Measurements from ENCODE around the gene LIMK2.
"Not testable (repeated sequence)": the region's sequence is repeated elsewhere in the genome, so short reads cannot be mapped to it uniquely, and the experiment has no call there.

Gene LIMK2

DNA sequence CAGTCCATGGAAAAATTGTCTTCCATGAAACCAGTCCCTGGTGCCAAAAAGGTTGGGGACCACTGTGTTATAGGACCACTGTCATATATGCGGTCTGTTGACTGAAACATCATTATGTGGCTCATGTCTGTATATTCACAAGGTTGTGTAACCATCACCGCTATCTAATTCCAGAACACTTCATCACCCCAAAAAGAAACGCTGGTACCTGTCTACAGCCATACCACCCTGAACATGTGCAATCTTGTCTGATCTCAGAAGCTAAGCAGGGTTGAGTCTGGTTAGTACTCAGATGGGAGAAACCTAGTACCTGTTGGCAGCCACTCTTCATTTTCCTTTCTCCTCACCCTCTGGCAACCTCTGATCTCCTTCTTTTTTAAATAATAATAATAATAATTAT, 93.1 kb downstream of the LIMK2 start:
- H3K4me3 ChIP-seq (ENCODE audit: low read length), result no peak overlapping the region

DNA sequence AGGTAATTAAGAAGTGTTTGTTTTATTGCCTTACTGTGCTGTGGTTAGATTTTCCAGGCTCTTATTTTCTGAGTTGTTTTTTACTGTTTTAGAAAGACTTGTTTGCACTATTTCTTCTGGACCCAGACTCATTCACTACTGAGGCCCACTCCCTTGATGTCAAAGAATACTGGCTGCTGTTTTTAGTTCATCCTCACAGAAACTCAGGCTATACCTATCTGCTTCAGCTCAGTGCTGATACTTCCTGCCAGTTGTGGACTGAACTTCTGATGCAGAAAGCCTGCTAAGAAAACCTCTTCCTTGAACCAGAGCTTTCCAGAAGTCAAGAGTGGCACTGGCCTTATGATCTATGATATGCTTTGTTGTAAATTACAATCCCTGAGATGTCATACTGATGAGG, 96.1 kb downstream of the LIMK2 start:
- H3K36me3 ChIP-seq (replicated peaks; ENCODE audit: low read depth, low read length), result no peaks in the 10 kb centered on the region
- H4K20me1 ChIP-seq (ENCODE audit: insufficient read depth, low read length), result no peaks in the 10 kb centered on the region
- no peaks in the 10 kb centered on the region for H3K9me3 ChIP-seq (ENCODE audit: insufficient read depth, low read length)
- H3K27ac ChIP-seq (ENCODE audit: low read length), result no peak overlapping the region
- no peak overlapping the region for H3K4me2 ChIP-seq (ENCODE audit: low read length)
- no peaks in the 10 kb centered on the region for H3K4me1 ChIP-seq (ENCODE audit: low read length)
- no peak overlapping the region for H3K4me3 ChIP-seq (ENCODE audit: low read length)
- TF ChIP-seq, protein P1, sequence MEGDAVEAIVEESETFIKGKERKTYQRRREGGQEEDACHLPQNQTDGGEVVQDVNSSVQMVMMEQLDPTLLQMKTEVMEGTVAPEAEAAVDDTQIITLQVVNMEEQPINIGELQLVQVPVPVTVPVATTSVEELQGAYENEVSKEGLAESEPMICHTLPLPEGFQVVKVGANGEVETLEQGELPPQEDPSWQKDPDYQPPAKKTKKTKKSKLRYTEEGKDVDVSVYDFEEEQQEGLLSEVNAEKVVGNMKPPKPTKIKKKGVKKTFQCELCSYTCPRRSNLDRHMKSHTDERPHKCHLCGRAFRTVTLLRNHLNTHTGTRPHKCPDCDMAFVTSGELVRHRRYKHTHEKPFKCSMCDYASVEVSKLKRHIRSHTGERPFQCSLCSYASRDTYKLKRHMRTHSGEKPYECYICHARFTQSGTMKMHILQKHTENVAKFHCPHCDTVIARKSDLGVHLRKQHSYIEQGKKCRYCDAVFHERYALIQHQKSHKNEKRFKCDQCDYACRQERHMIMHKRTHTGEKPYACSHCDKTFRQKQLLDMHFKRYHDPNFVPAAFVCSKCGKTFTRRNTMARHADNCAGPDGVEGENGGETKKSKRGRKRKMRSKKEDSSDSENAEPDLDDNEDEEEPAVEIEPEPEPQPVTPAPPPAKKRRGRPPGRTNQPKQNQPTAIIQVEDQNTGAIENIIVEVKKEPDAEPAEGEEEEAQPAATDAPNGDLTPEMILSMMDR (IDR thresholded peaks at IDR 0.05; ENCODE audit: low read depth, low read length), result no peak
- no peak for TF ChIP-seq EZH2phosphoT487 (IDR thresholded peaks at IDR 0.05; ENCODE audit: low read depth)
- H3K9ac ChIP-seq (ENCODE audit: low read length), result no peak overlapping the region
- H2AFZ ChIP-seq (ENCODE audit: low read depth, low read length), result no peak overlapping the region
- peaks cover 6% of the 10 kb centered on the region; the same call in 1 of the 2 replicates for H3K27me3 ChIP-seq (ENCODE audit: low read depth, low read length)
- no peaks in the 10 kb centered on the region for H3K79me2 ChIP-seq (ENCODE audit: low read length)

More for the DNA sequence above, 93.1 kb downstream of the LIMK2 start:
- Histone ChIP-seq H4K20me1 (ENCODE audit: insufficient read depth, low read length) (no peaks in the 10 kb centered on the region), H3K9ac (ENCODE audit: low read length) (no peak overlapping the region), H3K4me1 (ENCODE audit: low read length) (no peaks in the 10 kb centered on the region), H3K27me3 (ENCODE audit: low read depth, low read length) (peaks cover 31% of the 10 kb centered on the region), H2AFZ (ENCODE audit: low read depth, low read length) (no peak overlapping the region), H3K36me3 (replicated peaks; ENCODE audit: low read depth, low read length) (no peaks in the 10 kb centered on the region), H3K27ac (ENCODE audit: low read length) (no peak overlapping the region), H3K9me3 (ENCODE audit: insufficient read depth, low read length) (no peaks in the 10 kb centered on the region), H3K4me2 (ENCODE audit: low read length) (no peak overlapping the region), H3K79me2 (ENCODE audit: low read length) (no peaks in the 10 kb centered on the region)
- TF ChIP-seq, protein P1 (IDR thresholded peaks at IDR 0.05; ENCODE audit: low read depth, low read length), result no peak
- no peak for TF ChIP-seq EZH2phosphoT487 (IDR thresholded peaks at IDR 0.05; ENCODE audit: low read depth)

DNA sequence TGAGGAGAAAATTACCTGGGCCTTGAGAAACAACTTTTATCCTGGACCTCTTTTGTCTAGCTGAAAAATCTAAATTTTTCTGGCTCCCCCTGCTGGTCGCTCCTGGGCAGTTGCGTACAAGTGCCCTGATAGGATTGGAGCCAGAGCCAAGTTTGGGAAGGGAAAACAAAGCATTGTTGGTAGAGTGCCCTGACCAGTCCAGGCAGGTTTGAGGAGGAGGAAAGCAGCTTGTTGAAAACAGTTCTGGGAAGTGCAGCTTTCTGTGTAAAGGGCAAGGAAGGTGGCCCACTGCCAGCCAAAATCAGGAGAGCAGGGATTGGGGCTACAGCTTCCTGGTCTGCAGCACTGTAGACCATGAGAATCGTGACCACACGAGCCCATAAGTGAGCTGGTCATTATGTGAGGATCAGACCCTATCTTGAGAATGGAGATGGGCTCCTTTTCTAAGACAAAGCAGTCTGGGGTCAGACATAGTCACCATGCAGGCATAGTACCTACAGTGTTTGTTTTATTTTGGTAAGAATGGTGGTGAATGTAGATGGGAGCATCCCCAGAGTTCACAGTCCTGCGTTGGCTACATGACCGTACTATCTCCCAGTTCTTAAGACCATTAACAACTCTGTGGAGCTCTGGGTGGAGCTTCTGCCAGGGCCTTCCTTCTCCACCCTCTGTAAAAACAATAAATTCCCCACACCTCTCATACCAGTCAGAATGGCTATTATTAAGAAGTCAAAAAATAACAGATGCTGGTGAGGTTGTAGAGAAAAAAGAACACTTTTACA, 101.5 kb downstream of the LIMK2 start:
- Histone ChIP-seq H3K4me1 (ENCODE audit: low read length) (no peaks in the 10 kb centered on the region), H3K36me3 (replicated peaks; ENCODE audit: low read depth, low read length) (no peaks in the 10 kb centered on the region), H3K27me3 (ENCODE audit: low read depth, low read length) (no peaks in the 10 kb centered on the region), H4K20me1 (ENCODE audit: insufficient read depth, low read length) (no peaks in the 10 kb centered on the region), H3K4me3 (ENCODE audit: low read length) (no peak overlapping the region), H3K9me3 (ENCODE audit: insufficient read depth, low read length) (no peaks in the 10 kb centered on the region), H2AFZ (ENCODE audit: low read depth, low read length) (no peak overlapping the region), H3K9ac (ENCODE audit: low read length) (no peak overlapping the region), H3K27ac (ENCODE audit: low read length) (no peak overlapping the region), H3K79me2 (ENCODE audit: low read length) (no peaks in the 10 kb centered on the region), H3K4me2 (ENCODE audit: low read length) (no peak overlapping the region)
- TF ChIP-seq, protein P1 (IDR thresholded peaks at IDR 0.05; ENCODE audit: low read depth, low read length), result peak; percentile 94
- TF ChIP-seq EZH2phosphoT487 (IDR thresholded peaks at IDR 0.05; ENCODE audit: low read depth), result no peak

DNA sequence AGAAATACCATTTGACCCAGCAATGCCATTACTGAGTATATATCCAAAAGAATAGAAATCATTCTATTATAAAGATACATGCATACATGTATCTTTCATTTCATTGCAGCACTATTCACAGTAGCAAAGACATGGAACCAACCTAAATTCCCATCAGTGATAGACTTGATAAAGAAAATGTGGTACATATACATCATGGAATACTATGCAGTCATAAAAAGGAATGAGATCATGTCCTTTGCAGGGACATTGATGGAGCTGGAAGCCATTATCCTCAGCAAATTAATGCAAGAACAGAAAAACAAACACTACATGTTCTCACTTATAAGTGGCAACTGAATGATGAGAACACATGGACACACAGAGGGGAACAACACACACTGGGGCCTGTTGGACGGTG, 102.1 kb downstream of the LIMK2 start:
- H3K4me1 ChIP-seq (ENCODE audit: low read length); H3K27me3 ChIP-seq (ENCODE audit: low read depth, low read length); H3K79me2 ChIP-seq (ENCODE audit: low read length); H3K4me3 ChIP-seq (ENCODE audit: low read length); H3K9ac ChIP-seq (ENCODE audit: low read length); H4K20me1 ChIP-seq (ENCODE audit: insufficient read depth, low read length); H3K36me3 ChIP-seq (replicated peaks; ENCODE audit: low read depth, low read length); H3K4me2 ChIP-seq (ENCODE audit: low read length); H3K27ac ChIP-seq (ENCODE audit: low read length); H3K9me3 ChIP-seq (ENCODE audit: insufficient read depth, low read length); H2AFZ ChIP-seq (ENCODE audit: low read depth, low read length): not testable (repeated sequence)
